ENCODE results near the gene ABI3BP. TPM values are rescaled to one million over a fixed set of nuclear protein-coding genes. Genes with fewer than 3 reads are reported as not detected.
A peak's percentile ranks its signal among the peaks of the same experiment; 100 is the strongest.

The ABI3BP gene
- total and polyA plus RNA-seq, 2 donors (not counting 1 experiment from before 2014, with no cell fraction given), result 4.8 to 62.9 TPM

GRCh38 chr3:100982710-100983109 is 10.5 kb downstream of the ABI3BP start:
- no peak overlapping the region for H3K9ac ChIP-seq (ENCODE audit: insufficient read depth, low read length)
- peak overlapping the region; percentile 76 for H2AFZ ChIP-seq (ENCODE audit: low read length)
- H3K9me3 ChIP-seq (ENCODE audit: control insufficient read depth, insufficient read depth, low read depth, low read length), result no peaks in the 10 kb centered on the region
- no peak overlapping the region for H3K27ac ChIP-seq (ENCODE audit: insufficient read depth, low read length)
- no peaks in the 10 kb centered on the region for H3K79me2 ChIP-seq (ENCODE audit: control insufficient read depth, insufficient read depth, low read length)
- H4K20me1 ChIP-seq (ENCODE audit: control insufficient read depth, extremely low read depth, insufficient read depth, low read length), result no peaks in the 10 kb centered on the region
- H3K4me1 ChIP-seq (ENCODE audit: control insufficient read depth, extremely low read depth, insufficient read depth, low read length), result peaks cover 3% of the 10 kb centered on the region
- TF ChIP-seq EZH2 (IDR thresholded peaks at IDR 0.05; ENCODE audit: low read length, missing control alignments) (no peak), CTCF (conservative IDR thresholded peaks at IDR 0.05 in 1 of 2, IDR thresholded peaks at IDR 0.05 in 1 of 2; ENCODE audit: low read depth in 1 of 2, low read length in 2 of 2) (no peak)
- H3K27me3 ChIP-seq (ENCODE audit: control insufficient read depth, insufficient read depth, low read length), result no peaks in the 10 kb centered on the region
- peak; percentile 50 to 58 for DNase-seq (ENCODE audit: low read depth in 2 of 2)
- H3K4me2 ChIP-seq (ENCODE audit: extremely low read depth, insufficient read depth, low read length), result peak overlapping the region; percentile 65
- peak overlapping the region in 1 of 4 experiments; percentile 15 for H3K4me3 ChIP-seq (replicated peaks in 1 of 4; ENCODE audit: control extremely low read depth in 1 of 4, insufficient read depth in 1 of 4, low read depth in 3 of 4, low read length in 4 of 4)
- no peaks in the 10 kb centered on the region for H3K36me3 ChIP-seq (ENCODE audit: control insufficient read depth, insufficient read depth, low read length)

- no peak overlapping the region for H3K9ac ChIP-seq (ENCODE audit: insufficient read depth, low read length)
- no peak for DNase-seq (ENCODE audit: low read depth in 2 of 2)
- no peak overlapping the region for H3K4me2 ChIP-seq (ENCODE audit: extremely low read depth, insufficient read depth, low read length)
- no peaks in the 10 kb centered on the region for H3K36me3 ChIP-seq (ENCODE audit: control insufficient read depth, insufficient read depth, low read length)
- H3K27me3 ChIP-seq (ENCODE audit: control insufficient read depth, insufficient read depth, low read length), result no peaks in the 10 kb centered on the region
- no peak overlapping the region for H3K27ac ChIP-seq (ENCODE audit: insufficient read depth, low read length)
- no peaks in the 10 kb centered on the region for H3K79me2 ChIP-seq (ENCODE audit: control insufficient read depth, insufficient read depth, low read length)
- TF ChIP-seq CTCF (conservative IDR thresholded peaks at IDR 0.05 in 1 of 2, IDR thresholded peaks at IDR 0.05 in 1 of 2; ENCODE audit: low read depth in 1 of 2, low read length in 2 of 2), result no peak
- no peak for TF ChIP-seq EZH2 (IDR thresholded peaks at IDR 0.05; ENCODE audit: low read length, missing control alignments)
- H3K4me3 ChIP-seq (replicated peaks in 1 of 4; ENCODE audit: control extremely low read depth in 1 of 4, insufficient read depth in 1 of 4, low read depth in 3 of 4, low read length in 4 of 4), result no peak overlapping the region
- peaks cover 3% of the 10 kb centered on the region for H3K4me1 ChIP-seq (ENCODE audit: control insufficient read depth, extremely low read depth, insufficient read depth, low read length)
- H3K9me3 ChIP-seq (ENCODE audit: control insufficient read depth, insufficient read depth, low read depth, low read length), result no peaks in the 10 kb centered on the region
- no peaks in the 10 kb centered on the region for H4K20me1 ChIP-seq (ENCODE audit: control insufficient read depth, extremely low read depth, insufficient read depth, low read length)
- no peak overlapping the region for H2AFZ ChIP-seq (ENCODE audit: low read length)
Measured at GRCh38 chr3:100981164-100981911, 11.9 kb downstream of the ABI3BP start.

GRCh38 chr3:100978011-100978659 is 15.1 kb downstream of the ABI3BP start:
- Histone ChIP-seq H3K79me2 (ENCODE audit: control insufficient read depth, insufficient read depth, low read length) (no peaks in the 10 kb centered on the region), H3K9me3 (ENCODE audit: control insufficient read depth, insufficient read depth, low read depth, low read length) (no peaks in the 10 kb centered on the region), H2AFZ (ENCODE audit: low read length) (no peak overlapping the region), H3K27me3 (ENCODE audit: control insufficient read depth, insufficient read depth, low read length) (no peaks in the 10 kb centered on the region), H3K4me3 (replicated peaks in 1 of 4; ENCODE audit: control extremely low read depth in 1 of 4, insufficient read depth in 1 of 4, low read depth in 3 of 4, low read length in 4 of 4) (no peak overlapping the region), H4K20me1 (ENCODE audit: control insufficient read depth, extremely low read depth, insufficient read depth, low read length) (no peaks in the 10 kb centered on the region), H3K27ac (ENCODE audit: insufficient read depth, low read length) (no peak overlapping the region), H3K9ac (ENCODE audit: insufficient read depth, low read length) (no peak overlapping the region), H3K4me2 (ENCODE audit: extremely low read depth, insufficient read depth, low read length) (no peak overlapping the region), H3K4me1 (ENCODE audit: control insufficient read depth, extremely low read depth, insufficient read depth, low read length) (no peaks in the 10 kb centered on the region), H3K36me3 (ENCODE audit: control insufficient read depth, insufficient read depth, low read length) (no peaks in the 10 kb centered on the region)
- TF ChIP-seq CTCF (conservative IDR thresholded peaks at IDR 0.05 in 1 of 2, IDR thresholded peaks at IDR 0.05 in 1 of 2; ENCODE audit: low read depth in 1 of 2, low read length in 2 of 2) (no peak), EZH2 (IDR thresholded peaks at IDR 0.05; ENCODE audit: low read length, missing control alignments) (no peak)
- DNase-seq (ENCODE audit: low read depth in 2 of 2), result peak in 1 of 2 donors; percentile 25

Measured in fibroblast of lung (primary cell).